HK-2 (cell line): ENCODE data around the gene ST8SIA6.
"Not testable (repeated sequence)": the region's sequence is repeated elsewhere in the genome, so short reads cannot be mapped to it uniquely, and the experiment has no call there.

Experiments
- DNase-seq: peaks from one replicate; pipeline ENCODE4 v3.0.0-alpha.2; 2018; ENCODE audit not compliant: unreplicated experiment

The ST8SIA6 gene, protein sequence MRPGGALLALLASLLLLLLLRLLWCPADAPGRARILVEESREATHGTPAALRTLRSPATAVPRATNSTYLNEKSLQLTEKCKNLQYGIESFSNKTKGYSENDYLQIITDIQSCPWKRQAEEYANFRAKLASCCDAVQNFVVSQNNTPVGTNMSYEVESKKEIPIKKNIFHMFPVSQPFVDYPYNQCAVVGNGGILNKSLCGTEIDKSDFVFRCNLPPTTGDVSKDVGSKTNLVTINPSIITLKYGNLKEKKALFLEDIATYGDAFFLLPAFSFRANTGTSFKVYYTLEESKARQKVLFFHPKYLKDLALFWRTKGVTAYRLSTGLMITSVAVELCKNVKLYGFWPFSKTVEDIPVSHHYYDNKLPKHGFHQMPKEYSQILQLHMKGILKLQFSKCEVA

DNA sequence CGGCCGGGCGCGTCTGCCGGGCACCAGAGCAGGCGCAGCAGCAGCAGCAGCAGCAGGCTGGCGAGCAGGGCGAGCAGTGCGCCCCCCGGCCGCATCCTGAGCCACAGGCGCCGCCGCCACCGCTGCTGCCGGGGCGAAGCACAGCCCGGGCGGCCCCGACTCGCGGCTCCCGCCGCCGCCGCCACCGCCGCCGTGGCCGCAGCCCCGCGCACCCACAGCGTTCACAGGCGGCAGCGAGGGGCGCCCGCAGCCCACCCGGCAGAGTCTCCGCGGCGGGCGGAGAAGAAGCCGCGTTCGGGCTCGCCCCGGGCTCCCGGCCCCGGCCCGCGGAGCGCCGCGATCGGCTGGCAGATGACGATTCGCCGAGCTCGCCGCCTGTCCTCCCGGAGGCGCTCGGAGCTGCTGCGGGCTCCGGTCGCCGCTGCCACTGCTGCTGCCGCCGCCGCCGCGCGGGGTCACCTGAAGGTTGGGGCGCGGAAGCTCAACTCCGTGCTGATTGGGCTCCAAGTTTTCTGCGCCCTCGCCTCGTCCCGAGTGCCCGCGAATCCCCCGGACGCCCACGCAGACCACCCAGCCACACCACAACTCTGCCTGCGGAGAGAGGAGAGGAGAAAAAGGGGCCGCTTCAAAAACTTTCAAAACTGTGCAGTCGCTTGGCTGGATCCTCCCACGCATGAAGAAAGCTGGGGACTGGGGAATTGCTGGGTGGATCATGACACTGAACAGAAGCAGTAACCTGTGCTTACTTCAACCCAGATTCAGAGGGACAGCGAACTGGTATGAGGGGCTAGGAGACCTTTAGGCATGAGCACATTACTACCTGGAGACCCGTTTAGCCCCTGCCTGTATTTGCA, at the start of gene ST8SIA6:
Gene ST8SIA6, minus strand, starts transcription at position 435 of the 854 bp plus-strand sequence. Its CDS starts 340 bp downstream, at position 95.
- no peak for DNase-seq

DNA sequence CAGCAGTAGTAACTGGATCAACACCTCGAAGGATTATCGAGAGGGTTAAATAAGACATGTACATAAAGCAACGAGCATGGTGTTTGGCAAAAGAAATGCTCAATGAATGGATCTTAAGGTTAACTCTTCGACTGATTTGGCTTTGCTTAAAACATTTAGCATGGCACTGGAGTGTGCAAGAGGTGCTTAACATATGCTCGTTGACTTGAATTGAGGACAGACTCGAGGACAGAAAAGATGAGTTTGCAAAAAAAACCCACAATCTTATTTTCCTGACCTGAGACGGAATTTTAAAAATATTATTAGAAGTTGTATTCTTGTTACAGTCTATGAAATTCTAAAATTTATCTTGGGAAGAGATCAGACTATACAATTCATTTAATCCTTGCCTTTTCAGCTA, 49.4 kb upstream of the ST8SIA6 start:
- no peak for DNase-seq

DNA sequence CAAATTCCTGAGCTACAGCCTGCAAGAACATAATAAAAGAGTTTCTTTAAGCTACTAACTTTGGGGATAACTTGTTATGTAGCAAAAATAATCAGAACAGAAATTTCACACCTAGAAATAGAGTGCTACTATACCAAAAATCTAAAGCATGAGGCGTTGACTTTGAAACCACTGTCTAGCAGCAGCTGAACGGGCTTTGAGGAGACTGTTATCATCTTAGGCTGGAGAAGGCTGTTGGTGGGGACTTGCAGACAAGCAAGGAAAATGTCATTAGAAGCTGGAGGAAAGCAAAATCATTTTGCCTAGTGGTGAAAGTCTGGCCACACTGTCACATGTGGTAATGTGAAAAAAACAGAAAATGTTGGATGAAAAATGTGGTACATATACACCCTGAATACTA, 48.4 kb upstream of the ST8SIA6 start:
- no peak for DNase-seq

DNA sequence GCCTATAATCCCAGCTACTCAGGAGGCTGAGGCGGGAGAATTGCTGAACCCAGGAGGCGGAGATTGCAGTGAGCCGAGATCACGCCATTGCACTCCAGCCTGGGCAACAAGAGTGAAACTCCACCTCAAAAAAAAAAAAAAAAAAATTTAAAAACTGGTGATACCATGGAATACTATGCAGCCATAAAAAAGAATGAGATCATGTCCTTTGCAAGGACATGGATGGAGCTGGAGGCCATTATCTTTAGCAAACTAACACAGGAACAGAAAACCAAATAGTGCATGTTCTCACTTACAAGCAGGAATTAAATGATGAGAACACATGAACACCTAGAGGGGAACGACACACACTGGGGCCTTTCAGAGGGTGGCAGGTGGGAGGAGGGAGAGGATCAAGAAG, 44.6 kb upstream of the ST8SIA6 start:
- not testable (repeated sequence) for DNase-seq

DNA sequence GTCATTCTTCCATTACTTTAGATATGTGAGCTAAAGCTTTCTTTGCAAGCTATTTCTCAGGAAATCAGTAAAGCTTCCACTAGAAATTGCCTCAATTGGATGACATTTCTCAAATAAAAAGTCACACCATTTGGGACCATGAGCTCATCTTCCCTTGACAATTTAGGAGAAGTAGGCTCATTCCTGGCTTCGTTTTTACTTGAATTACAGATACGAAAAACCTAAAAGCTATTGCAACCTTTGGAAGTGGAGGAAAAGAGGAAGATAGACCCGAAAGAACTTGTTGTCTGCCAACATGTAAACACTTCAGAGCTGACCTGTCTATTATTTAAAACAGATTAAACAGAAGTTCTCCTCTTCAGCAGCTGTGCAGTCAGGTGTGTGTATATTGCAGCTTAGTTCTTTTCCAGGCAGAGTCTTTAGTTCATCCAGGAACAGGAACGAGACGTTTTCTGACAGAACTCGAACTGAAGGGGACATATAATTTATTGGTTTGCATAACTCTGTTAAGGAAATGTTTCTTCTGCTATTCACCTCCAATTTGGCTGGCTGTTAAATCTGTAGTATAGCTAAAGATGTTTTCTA, 43.1 kb upstream of the ST8SIA6 start:
- DNase-seq, result no peak

DNA sequence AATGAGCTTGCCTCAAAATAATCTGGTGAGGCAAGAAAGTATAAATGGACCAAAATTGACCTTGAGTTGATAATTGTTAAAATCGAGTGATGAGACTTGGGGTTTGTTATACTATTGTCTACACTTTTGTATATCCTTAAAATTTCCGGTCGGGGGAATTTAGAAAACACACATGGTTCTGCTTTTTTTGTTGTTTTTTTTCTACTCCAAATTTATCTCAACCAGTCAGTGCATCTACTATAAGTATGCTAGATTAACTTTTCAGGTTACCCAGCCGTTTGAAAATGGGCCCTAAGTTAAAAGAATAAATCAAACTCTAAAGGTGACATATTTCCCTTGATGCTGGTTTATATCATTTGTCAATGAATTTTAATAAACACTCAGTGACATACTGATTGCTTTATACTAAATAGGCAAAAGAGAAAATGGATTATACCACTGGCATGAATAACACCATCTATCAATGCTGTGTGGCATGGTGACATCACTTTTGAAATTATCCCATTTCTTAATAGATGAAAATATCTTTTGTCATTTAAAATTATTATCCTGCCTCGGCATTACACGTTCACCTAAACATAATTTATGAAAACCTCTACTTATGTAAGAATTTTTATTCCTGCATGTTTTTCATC, 40.3 kb upstream of the ST8SIA6 start:
- no peak for DNase-seq

DNA sequence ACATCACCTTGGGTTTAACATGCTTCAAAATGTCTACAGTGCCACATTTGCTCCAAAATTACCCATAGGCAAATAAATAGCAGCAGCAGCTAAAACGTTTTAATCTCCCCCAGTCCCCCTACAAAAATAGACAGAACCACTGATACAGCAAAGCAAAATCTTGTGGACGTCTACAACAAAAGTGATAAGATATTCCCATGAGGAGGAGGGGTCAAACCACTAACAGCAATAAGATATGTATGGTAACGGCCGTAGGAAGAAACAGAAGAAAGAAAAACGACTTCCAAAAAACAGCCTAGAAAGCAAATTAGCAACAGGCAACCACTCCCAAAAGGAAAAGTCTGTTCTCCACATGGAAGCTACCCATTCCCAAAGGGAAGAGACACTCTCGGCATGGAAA, 34.5 kb upstream of the ST8SIA6 start:
- no peak for DNase-seq

DNA sequence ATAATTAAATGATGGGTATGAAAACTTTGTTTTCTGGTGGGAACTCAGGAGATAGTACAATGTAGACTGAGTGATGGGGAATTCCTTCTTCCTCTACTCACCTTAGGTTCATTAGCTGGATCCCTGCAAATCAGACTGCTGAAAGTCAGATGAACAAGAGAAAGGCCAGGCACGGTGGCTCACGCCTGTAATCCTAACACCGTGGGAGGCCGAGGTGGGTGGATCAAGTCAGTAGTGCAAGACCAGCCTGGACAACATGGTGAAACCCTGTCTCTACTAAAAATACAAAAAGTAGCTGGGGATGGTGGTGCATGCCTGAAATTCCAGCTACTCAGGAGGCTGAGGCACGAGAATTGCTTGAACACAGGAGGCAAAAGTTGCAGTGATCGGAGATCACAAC, 28.7 kb upstream of the ST8SIA6 start:
- DNase-seq, result no peak

DNA sequence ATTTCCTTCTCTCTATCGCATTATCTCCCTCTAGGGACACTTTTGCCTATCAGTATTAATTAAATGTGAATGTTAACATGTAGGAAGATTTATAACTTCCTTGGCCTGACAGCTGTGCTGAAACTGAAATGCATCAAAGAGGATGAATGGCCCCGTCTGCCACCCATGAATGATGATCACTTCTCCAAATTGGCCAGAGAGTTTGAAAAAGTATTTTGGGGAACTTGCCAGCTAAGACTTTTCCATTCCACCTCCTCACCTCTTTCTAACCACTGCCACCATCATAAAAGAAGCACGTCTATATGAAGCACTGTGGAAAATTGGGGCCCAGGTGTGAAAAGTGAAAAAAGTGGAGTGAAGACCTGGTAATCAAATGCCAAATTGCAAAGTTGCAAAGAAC, 25.4 kb upstream of the ST8SIA6 start:
- no peak for DNase-seq

DNA sequence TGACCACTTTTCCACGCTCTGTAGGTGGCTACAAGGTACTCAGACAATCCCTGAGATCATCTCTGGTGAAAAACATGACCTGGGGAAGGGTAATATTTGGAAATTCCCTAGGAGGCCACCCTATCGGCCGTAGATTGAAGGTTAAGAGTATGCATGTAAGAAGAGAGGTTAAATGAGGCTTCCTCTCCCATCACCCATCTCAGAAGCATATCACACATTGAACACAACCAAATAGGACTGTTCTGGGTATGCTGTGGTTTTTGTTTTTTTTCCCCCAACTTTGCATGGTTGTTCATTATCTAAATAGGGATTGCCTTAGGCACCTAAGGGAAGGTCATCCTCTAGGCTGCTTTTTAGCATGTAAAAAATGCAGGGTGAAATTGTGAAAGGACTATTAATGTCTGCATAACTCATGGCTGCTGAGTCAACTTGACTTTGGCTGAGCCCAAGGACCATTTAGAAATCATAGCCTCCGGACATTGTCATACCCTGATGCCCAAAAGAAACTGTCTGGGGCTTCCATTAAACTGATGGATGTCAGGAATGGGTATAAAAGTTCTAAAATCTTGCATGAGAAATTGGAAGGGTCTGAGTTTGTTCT, 24.7 kb upstream of the ST8SIA6 start:
- no peak for DNase-seq

DNA sequence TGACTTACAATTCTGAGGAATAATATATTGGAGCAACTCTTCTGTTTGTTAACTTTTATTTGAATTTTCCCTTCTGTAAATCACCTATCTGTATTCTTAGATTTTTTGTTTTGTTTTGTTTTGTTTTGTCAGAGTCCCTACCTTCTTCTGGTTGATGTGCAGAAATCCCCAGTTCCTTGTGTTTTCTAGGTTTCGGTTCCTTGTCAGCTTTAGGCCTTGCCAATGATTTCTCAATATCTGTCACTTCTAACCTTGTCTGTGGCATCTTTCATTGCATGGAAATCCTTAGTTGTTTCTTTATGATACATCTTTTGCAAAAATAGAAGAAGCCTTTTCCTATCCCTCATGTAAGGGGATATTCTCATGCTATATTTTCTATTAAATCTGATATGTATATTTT, 21.7 kb upstream of the ST8SIA6 start:
- no peak for DNase-seq

DNA sequence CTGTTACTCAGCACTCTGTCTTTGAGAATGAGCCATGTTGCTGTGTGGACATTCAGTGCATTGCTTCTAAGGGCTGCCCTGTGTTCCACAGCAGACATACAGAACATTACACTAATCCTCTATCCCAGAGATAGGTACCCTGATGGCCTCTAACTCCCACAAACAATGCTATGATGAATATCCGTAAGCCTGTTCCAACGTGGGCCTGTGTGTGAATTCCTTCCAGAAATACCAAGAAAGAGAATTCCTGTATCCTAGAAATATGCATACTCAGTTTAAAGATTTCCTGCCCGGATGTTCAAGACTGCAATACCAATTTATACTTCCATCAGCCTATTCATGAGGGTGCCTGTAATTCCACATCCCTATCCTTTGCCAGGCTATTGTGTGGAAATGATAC, 21.3 kb upstream of the ST8SIA6 start:
- no peak for DNase-seq

DNA sequence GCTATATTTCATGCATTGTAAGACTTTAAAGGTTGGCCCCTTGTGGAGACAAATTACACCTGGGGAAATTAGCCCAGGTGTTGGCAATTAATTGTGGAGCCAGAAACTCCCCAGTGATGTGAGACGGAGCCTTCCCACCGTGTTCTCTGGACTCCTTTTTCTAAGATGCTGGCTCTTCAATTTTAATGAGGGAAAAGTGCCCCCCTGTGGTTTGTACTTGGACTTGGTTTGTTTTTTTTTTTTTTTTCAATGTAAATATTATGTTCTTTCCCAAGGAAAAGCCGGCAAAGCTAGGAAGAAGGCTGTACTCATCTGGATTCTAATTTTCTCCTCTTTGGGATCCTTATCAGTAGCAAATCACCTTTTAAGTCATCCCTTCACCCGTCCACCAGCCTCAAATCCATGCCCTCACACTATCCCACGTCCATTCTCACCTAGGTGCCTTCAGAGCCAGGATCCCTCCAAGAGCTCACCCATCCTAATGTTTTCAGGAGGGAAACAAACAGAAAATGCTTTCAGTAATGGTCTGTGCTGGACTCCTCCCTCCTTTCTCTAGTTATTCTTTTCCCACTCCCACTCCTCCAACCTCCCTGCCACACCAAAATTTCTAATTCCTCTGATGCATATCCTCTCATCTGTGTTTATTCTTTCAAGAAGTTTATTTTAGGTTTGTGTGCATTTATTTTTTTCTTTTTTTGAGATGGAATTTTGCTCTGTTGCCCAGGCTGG, 20.4 kb upstream of the ST8SIA6 start:
- DNase-seq, result no peak

DNA sequence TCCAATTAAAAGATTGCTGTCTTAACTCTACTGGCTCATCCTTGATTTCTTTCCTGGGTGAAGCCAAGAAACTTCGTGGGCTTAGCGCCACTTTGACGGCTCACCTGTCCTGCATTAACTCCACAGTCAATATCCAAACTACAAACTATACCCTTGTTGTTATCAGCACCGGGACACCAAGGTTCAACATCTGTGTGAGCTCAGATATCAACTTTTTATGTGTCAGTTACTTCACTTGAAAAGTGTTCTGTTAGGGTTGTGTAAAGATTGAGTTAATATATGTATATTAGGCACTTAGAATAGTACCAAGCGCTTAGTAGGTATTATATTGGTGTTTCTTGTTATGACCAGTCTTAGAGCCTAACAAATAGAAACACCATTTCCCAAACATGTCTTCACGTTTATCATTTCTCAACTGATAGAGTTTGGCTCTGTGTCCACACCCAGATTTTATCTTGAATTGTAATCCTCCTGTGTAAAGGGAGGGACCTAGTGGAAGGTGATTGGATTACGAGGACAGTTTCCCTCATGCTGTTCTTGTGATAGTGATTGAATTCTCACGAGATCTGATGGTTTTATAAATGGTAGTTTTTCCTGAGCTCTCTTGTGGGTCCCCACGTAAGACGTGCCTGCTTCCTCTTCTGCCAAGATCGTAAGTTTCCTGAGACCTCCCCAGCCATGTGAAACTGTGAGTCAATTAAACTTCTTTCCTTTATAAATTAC, 19.0 kb upstream of the ST8SIA6 start:
- DNase-seq, result no peak

DNA sequence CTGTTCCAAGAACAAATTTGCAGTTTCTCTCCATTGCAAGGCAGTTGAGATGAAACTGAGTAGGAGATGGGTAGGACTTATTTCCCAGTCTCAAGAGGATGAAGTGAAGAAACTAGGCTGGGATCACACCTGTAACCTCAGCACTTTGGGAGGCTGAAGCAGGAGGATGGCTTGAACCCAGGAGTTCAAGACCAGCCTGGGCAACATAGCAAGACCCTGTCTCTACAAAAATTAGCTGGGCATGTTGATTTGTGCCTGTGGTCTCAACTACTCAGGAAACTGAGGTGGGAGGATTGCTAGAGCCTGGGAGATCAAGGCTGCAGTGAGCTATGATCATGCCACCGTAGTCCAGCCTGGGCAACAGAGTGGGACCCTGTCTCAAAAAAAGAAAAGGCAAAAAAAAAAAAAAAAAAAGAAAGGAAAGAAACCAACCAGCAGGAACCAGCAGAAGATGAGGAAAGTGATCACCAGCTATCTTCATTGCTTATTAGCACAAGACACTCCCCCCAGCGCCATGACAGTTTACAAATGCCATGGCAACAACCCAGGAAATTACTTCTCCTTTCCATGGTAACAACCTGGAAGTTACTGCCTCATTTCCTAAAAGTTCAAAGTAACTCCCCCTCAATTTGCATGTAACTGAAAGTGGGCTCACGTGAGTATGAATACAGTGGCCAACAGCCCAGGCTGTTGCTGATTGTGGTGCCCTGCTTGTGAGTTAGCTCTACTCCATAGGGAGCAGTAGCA, 18.3 kb upstream of the ST8SIA6 start:
- no peak for DNase-seq

DNA sequence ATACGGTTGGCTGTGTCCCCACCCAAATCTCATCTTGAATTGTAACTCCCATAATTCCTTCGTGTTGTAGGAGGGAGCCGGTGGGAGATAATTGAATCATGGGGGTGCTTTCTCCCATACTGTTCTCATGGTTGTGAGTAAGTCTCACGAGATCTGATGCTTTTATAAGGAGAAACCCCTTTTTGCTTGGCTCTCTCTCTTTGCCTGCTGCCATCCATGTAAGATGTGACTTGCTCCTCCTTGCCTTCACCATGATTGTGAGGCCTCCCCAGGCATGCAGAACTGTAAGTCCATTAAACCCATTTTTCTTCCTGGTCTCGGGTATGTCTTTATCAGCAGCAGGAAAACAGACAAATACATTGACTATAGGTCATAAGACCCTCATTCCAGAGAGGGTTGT, 15.9 kb upstream of the ST8SIA6 start:
- no peak for DNase-seq

DNA sequence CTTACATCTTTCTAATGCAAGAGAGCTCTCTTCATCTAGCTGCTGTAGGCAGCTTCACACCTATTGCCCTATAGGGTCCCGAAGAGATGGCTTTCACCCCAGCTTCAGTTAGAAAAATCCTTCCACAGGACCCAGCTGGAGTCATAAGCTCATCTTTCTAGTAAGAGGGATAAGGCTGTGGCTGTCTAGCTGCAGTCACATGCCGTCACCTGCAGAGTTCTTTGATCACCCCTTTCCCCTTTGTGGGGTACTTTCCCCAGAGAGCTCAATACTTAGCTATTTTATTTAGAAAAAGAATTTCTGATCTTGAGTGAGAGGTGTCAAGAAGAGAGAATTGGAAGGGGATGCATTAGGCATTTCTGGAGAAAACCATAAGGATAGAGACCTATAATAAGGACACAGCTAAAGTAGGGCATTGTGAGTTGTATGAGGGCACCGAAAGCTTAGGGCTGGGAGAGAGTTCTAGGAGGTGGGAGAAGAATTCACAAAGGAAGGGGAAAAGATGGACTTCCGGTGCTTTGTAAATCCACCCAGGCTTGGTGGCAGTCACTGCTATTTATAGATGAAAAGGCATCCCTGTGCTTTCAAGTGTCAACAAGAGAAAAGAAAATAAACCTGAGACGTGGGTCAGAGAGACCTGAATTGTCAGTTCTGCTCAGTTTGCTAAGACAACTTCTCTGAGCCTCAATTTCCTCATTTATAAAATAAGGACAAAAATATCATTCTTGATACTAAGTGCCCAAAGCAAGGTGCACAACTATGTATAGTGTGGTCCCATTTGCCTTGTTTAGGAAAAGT, 11.1 kb upstream of the ST8SIA6 start:
- no peak for DNase-seq

DNA sequence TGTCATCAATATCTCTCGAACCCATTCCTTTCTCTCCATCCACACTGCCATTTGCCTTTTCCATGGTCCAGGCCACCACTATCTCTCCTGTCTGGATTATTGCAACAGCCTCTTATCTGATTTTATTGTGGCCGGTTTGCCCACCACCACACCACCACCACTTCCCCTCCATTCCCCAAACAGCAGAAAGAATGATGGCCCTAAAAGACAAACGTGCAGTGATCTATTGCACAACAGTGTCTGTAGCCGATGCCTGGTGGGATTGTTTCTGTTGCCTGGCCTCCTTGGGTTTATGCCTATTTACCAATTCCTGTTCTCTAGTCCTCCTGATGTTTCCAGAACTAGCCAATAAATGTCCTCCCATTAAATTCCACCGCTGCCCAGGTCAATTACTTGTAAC, 10.2 kb upstream of the ST8SIA6 start:
- DNase-seq, result no peak

DNA sequence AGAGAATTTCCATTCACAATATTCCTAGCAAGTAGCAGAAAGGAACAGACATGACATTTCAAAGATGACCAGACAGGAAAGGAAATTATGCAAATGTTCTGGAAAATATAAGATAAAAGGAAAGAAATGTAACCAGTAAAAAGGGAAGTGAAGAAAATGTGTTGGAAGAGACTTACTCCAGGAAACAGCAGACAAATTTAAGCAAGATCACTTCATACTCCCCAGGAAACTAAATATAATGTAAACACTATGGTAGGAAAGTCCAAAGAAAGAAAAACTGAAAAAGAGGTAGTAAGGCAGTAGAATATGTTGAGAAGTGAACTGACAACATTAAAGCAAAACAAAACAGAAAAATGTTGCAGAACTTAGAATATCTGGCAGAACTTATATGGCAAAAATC, 6.4 kb upstream of the ST8SIA6 start:
- DNase-seq, result no peak
